Stomach (tissue), 4 donors: ENCODE measurements around the gene TBC1D20.

Experiments
- POLR2A ChIP-seq, 4 donors: fragments of 450-650 bp; IDR thresholded peaks; one replicate each; pipeline ENCODE4 v1.6.1; 2016; ENCODE audit warnings: antibody characterized with exemption in 4 of 4, control low read depth in 2 of 4, mild to moderate bottlenecking in 1 of 4, moderate library complexity in 1 of 4
- POLR2AphosphoS5 ChIP-seq, 3 donors: sonication (generic); formaldehyde crosslinking; IDR thresholded peaks; one replicate each; pipeline ENCODE4 v1.6.1; 2016; ENCODE audit warnings: antibody characterized with exemption in 3 of 3
- TF ChIP-seq, protein P1 (sequence below), 7 experiments: fragments of 450-650 bp in 4 of 7; fragments of 200-600 bp in 3 of 7; sonication (generic) in 3 of 7; IDR thresholded peaks; one replicate each; pipeline ENCODE4 v1.5.1; 2016 to 2019; ENCODE audit warnings: antibody characterized with exemption in 7 of 7, control low read depth in 2 of 7, mild to moderate bottlenecking in 1 of 7

DNA sequence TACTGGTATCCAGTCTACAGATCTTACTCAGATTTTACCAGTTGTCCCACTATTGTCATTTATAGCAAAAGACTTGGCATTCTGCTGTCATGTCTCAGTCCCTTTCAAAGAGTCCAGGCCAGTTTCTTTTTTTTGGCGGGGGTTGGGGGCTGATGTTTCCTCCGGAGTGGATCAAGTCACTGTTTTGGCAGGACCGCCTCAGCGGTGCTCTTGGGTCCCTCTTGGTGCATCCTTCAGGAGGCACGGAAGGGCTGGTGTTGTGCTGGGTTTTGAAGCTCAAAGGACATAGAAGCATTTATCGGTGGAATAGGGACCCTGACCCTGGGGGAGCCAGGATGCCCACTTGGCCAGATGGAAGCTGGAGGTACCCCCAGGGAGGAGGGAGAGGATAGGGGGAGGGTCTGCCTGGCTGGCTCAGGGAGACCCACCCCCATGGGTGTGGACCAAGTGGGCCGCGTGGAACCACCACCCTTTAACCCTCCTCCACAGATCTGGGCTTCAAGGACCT, 43.4 kb downstream of the TBC1D20 start:
- no peak for TF ChIP-seq POLR2A (IDR thresholded peaks at IDR 0.05)
- TF ChIP-seq, protein P1, sequence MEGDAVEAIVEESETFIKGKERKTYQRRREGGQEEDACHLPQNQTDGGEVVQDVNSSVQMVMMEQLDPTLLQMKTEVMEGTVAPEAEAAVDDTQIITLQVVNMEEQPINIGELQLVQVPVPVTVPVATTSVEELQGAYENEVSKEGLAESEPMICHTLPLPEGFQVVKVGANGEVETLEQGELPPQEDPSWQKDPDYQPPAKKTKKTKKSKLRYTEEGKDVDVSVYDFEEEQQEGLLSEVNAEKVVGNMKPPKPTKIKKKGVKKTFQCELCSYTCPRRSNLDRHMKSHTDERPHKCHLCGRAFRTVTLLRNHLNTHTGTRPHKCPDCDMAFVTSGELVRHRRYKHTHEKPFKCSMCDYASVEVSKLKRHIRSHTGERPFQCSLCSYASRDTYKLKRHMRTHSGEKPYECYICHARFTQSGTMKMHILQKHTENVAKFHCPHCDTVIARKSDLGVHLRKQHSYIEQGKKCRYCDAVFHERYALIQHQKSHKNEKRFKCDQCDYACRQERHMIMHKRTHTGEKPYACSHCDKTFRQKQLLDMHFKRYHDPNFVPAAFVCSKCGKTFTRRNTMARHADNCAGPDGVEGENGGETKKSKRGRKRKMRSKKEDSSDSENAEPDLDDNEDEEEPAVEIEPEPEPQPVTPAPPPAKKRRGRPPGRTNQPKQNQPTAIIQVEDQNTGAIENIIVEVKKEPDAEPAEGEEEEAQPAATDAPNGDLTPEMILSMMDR (IDR thresholded peaks at IDR 0.05): no peak
- no peak for TF ChIP-seq POLR2AphosphoS5 (IDR thresholded peaks at IDR 0.05)
